AG04449 (cell line): ENCODE results near the gene TMEM238.

Experiments
- CTCF ChIA-PET: fragments of 350-600 bp; formaldehyde crosslinking; extraction: SDS; loops from one replicate; lab custom pipeline; 2021; ENCODE audit warnings: antibody characterized with exemption; lab: Yijun Ruan, JAX
- POLR2A ChIA-PET: fragments of 400-600, 350-600 bp; formaldehyde crosslinking; extraction: SDS; loops from one replicate; lab custom pipeline; 2020; ENCODE audit warnings: antibody characterized with exemption, inconsistent platforms; lab: Yijun Ruan, JAX
- DNase-seq: peaks from one replicate; pipeline ENCODE4 v3.0.0-alpha.2; 2010; ENCODE audit warnings: low read depth, low spot score
- H3K4me3 ChIP-seq: 2 replicates; pipeline ENCODE4 v1.5.1; 2011; ENCODE audit warnings: low read depth, mild to moderate bottlenecking, control low read depth, low read length
- CTCF ChIP-seq: IDR thresholded peaks from one replicate; pipeline ENCODE4 v1.5.1; 2011; ENCODE audit warnings: mild to moderate bottlenecking, moderate library complexity, low read length, control low read depth, inconsistent platforms; ENCODE audit not compliant: insufficient read depth; ENCODE audit errors: missing control alignments

TMEM238 gene

GRCh38 chr19:55384131-55384919 is at the start of gene TMEM238:
TMEM238 (minus strand) TSS chr19:55384292; CDS start chr19:55384259, 33 bp downstream.
- CTCF ChIA-PET = interaction anchor here (0.7 to 3.4 kb wide), 15 partner anchors 8 to 248 kb away, joined by 3 to 50 read pairs (median 4); partner anchors contain the start of gene IL11
- TF ChIP-seq CTCF = no peak
- POLR2A ChIA-PET = interaction anchor here (0.8 to 3.8 kb wide), 3 partner anchors 16 to 125 kb away, joined by 3 to 20 read pairs (median 10); partner anchors contain the start of genes PPP6R1 and UBE2S
- no peak for DNase-seq
- peak within 1 kb of the TSS; percentile 97 for H3K4me3 ChIP-seq

- CTCF ChIA-PET = no interaction called here
- DNase-seq = no peak
- POLR2A ChIA-PET = no interaction called here
- TF ChIP-seq CTCF = no peak
- H3K4me3 ChIP-seq = no peak overlapping the region
Observed at GRCh38 chr19:55433292-55433691, 49.2 kb upstream of the TMEM238 start.

- ChIA-PET POLR2A (no interaction called here), CTCF (no interaction called here)
- DNase-seq = no peak
- no peak for TF ChIP-seq CTCF
- no peak overlapping the region for H3K4me3 ChIP-seq
Observed at GRCh38 chr19:55432241-55432959, 48.3 kb upstream of the TMEM238 start.

GRCh38 chr19:55431183-55431582 is 47.1 kb upstream of the TMEM238 start:
- CTCF ChIA-PET = no interaction called here
- no peak for TF ChIP-seq CTCF
- no peak overlapping the region for H3K4me3 ChIP-seq
- DNase-seq = no peak
- POLR2A ChIA-PET = no interaction called here

GRCh38 chr19:55426042-55426441 is 42.0 kb upstream of the TMEM238 start:
- no peak overlapping the region for H3K4me3 ChIP-seq
- TF ChIP-seq CTCF = no peak
- no peak for DNase-seq
- ChIA-PET CTCF (interaction anchor here (1.1 to 4.2 kb wide), 3 partner anchors 8 to 78 kb away, joined by 3 to 21 read pairs (median 5); no protein-coding TSS in a partner anchor), POLR2A (no interaction called here)

- no peak overlapping the region for H3K4me3 ChIP-seq
- DNase-seq = no peak
- CTCF ChIA-PET = interaction anchor here (0.6 to 2.2 kb wide), 6 partner anchors 43 to 283 kb away, joined by 3 to 7 read pairs (median 3); no protein-coding TSS in a partner anchor
- POLR2A ChIA-PET = no interaction called here
- TF ChIP-seq CTCF = no peak
Observed at GRCh38 chr19:55424518-55424917, 40.4 kb upstream of the TMEM238 start.
